ENCODE measurements around the gene TNFSF12.

GRCh38 chr17:7528842-7529241, 20.0 kb upstream of the TNFSF12 start:
- TF ChIP-seq ZC3H4 (CRISPR knock-in tag; IDR thresholded peaks at IDR 0.05; ENCODE audit: borderline replicate concordance), result no peak
- no peak for TF ChIP-seq ARID2 (IDR thresholded peaks at IDR 0.05)
- no peak for TF ChIP-seq ATF3 (IDR thresholded peaks at IDR 0.05)
- no peak for TF ChIP-seq ATF3 (CRISPR knock-in tag; conservative IDR thresholded peaks at IDR 0.05)
- TF ChIP-seq EZH2 (IDR thresholded peaks at IDR 0.05; ENCODE audit: borderline replicate concordance, low read depth, low read length), result no peak
- TF ChIP-seq FOXP1 (CRISPR knock-in tag; IDR thresholded peaks at IDR 0.05), result no peak
- TF ChIP-seq MBD1 (CRISPR knock-in tag; IDR thresholded peaks at IDR 0.05), result no peak
- no peak for TF ChIP-seq GTF3C2 (IDR thresholded peaks at IDR 0.05; ENCODE audit: borderline replicate concordance, extremely low read depth, insufficient read length)
- TF ChIP-seq CTCF (IDR thresholded peaks at IDR 0.05 in 2 of 3, conservative IDR thresholded peaks at IDR 0.05 in 1 of 3; ENCODE audit: insufficient read depth in 2 of 3, low read depth in 1 of 3, low read length in 3 of 3), result no peak
- no peak for TF ChIP-seq ZNF75A (CRISPR knock-in tag; IDR thresholded peaks at IDR 0.05)
- no peak for TF ChIP-seq RFX5 (IDR thresholded peaks at IDR 0.05; ENCODE audit: low read depth, low read length)
- no peak for TF ChIP-seq ZNF239 (CRISPR knock-in tag; IDR thresholded peaks at IDR 0.05)
